ENCODE data around the gene RAPSN.

The RAPSN gene

GRCh38 chr11:47445840-47446239 is 3.1 kb downstream of the RAPSN start:
- Histone ChIP-seq H3K9me3 (ENCODE audit: low read length) (no peaks in the 10 kb centered on the region), H3K79me2 (ENCODE audit: insufficient read depth, low read length) (no peaks in the 10 kb centered on the region), H3K4me1 (ENCODE audit: insufficient read depth, low read length, severe bottlenecking) (peaks cover 15% of the 10 kb centered on the region), H3K9ac (ENCODE audit: low read length) (no peak overlapping the region), H3K4me2 (ENCODE audit: low read length) (no peak overlapping the region), H4K20me1 (ENCODE audit: insufficient read depth, low read length) (no peaks in the 10 kb centered on the region), H3K36me3 (ENCODE audit: insufficient read depth, low read length) (no peaks in the 10 kb centered on the region), H2AFZ (ENCODE audit: low read length) (no peak overlapping the region), H3K27me3 (ENCODE audit: insufficient read depth, low read length) (no peaks in the 10 kb centered on the region), H3K9me2 (ENCODE audit: low read depth, low read length) (no peaks in the 10 kb centered on the region), H3K4me3 (ENCODE audit: low read depth, low read length, poor library complexity, severe bottlenecking) (no peak overlapping the region), H3K27ac (ENCODE audit: low read depth, low read length, poor library complexity, severe bottlenecking) (no peak overlapping the region), H3F3A (ENCODE audit: insufficient read depth, low read length) (no peaks in the 10 kb centered on the region)
- TF ChIP-seq CTCF (IDR thresholded peaks at IDR 0.05; ENCODE audit: low read length) = no peak
- TF ChIP-seq EZH2 (IDR thresholded peaks at IDR 0.05; ENCODE audit: borderline replicate concordance, low read length) = no peak

DNA sequence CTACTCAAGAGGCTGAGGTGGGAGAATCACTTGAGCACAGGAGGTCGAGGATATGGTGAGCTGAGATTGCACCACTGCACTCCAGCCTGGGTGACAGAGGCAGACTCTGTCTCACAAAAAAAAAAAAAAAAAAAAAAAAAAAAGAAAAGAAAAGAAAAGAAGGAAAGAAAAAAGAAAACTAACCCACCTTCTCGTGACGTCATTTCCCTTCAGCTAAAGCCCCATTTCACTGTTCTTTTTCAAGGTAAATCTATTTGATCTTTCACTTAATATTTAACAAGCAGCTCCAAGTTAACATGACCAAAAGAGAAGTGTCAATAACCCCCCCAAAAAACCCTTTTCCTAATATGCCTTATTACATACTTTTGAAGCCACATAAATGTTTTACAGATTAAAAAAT is 5.1 kb downstream of the RAPSN start:
- Histone ChIP-seq H3K4me1 (ENCODE audit: insufficient read depth, low read length, severe bottlenecking) (peaks cover 15% of the 10 kb centered on the region), H3K9me3 (ENCODE audit: low read length) (no peaks in the 10 kb centered on the region), H3K4me2 (ENCODE audit: low read length) (peak overlapping the region; percentile 32; the same call in 1 of the 2 replicates), H3K27me3 (ENCODE audit: insufficient read depth, low read length) (no peaks in the 10 kb centered on the region), H3K27ac (ENCODE audit: low read depth, low read length, poor library complexity, severe bottlenecking) (no peak overlapping the region), H3K9ac (ENCODE audit: low read length) (no peak overlapping the region), H3K9me2 (ENCODE audit: low read depth, low read length) (no peaks in the 10 kb centered on the region), H3K79me2 (ENCODE audit: insufficient read depth, low read length) (no peaks in the 10 kb centered on the region), H3K36me3 (ENCODE audit: insufficient read depth, low read length) (no peaks in the 10 kb centered on the region), H2AFZ (ENCODE audit: low read length) (peak overlapping the region; percentile 45; the same call in 1 of the 2 replicates), H3F3A (ENCODE audit: insufficient read depth, low read length) (no peaks in the 10 kb centered on the region), H3K4me3 (ENCODE audit: low read depth, low read length, poor library complexity, severe bottlenecking) (no peak overlapping the region), H4K20me1 (ENCODE audit: insufficient read depth, low read length) (no peaks in the 10 kb centered on the region)
- TF ChIP-seq EZH2 (IDR thresholded peaks at IDR 0.05; ENCODE audit: borderline replicate concordance, low read length) = no peak
- TF ChIP-seq CTCF (IDR thresholded peaks at IDR 0.05; ENCODE audit: low read length) = no peak

DNA sequence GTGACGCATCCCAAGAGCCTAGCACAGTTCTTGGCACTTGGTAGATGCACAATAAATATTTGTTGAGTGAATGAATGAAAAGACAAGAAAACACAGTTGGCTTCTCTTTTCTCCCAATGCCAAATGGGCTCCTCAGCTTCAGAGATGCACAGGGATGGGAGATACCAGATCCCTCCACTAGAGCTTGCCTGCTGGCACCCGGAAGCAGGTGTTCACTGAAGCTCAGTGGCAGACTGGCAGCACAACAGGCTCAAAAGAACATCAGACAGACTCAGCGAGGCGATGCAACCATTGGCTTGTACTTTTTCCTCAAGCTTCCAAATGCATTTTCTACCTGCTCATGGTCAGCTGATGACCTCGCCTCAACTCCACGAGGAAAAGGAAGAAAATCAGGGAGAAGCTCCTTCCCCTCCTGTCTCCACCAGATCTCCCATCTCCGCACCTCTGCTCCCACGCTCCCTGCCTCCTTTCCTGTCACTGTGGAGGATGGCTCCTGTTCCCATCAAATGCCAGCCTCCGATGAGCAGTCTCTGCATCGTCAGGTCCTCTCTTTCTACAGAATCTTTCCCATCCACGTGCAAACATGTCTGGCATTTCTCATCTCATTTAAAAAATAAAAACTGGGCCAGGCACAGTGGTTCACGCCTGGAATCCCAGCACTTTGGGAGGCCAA is 5.8 kb downstream of the RAPSN start:
- Histone ChIP-seq H3K79me2 (ENCODE audit: insufficient read depth, low read length) (no peaks in the 10 kb centered on the region), H3K4me2 (ENCODE audit: low read length) (peak overlapping the region; percentile 32; the same call in 1 of the 2 replicates), H3K4me3 (ENCODE audit: low read depth, low read length, poor library complexity, severe bottlenecking) (peak overlapping the region; percentile 1), H3K27me3 (ENCODE audit: insufficient read depth, low read length) (no peaks in the 10 kb centered on the region), H3K9me2 (ENCODE audit: low read depth, low read length) (no peaks in the 10 kb centered on the region), H3K9ac (ENCODE audit: low read length) (peak overlapping the region; percentile 30; the same call in 1 of the 2 replicates), H3F3A (ENCODE audit: insufficient read depth, low read length) (no peaks in the 10 kb centered on the region), H3K27ac (ENCODE audit: low read depth, low read length, poor library complexity, severe bottlenecking) (no peak overlapping the region), H3K36me3 (ENCODE audit: insufficient read depth, low read length) (no peaks in the 10 kb centered on the region), H4K20me1 (ENCODE audit: insufficient read depth, low read length) (no peaks in the 10 kb centered on the region), H2AFZ (ENCODE audit: low read length) (peak overlapping the region; percentile 45; the same call in 1 of the 2 replicates), H3K9me3 (ENCODE audit: low read length) (no peaks in the 10 kb centered on the region), H3K4me1 (ENCODE audit: insufficient read depth, low read length, severe bottlenecking) (peaks cover 15% of the 10 kb centered on the region)
- TF ChIP-seq CTCF (IDR thresholded peaks at IDR 0.05; ENCODE audit: low read length) (peak; percentile 38), EZH2 (IDR thresholded peaks at IDR 0.05; ENCODE audit: borderline replicate concordance, low read length) (no peak)

All from OCI-LY1 (cell line).